Non-pigmented ciliary epithelial cell (primary cell): ENCODE data around the gene GRM7.

Source experiments
- DNase-seq: peaks from one replicate; pipeline ENCODE4 v3.0.0-alpha.2; 2010; ENCODE audit warnings: low read depth

GRM7 gene

DNA sequence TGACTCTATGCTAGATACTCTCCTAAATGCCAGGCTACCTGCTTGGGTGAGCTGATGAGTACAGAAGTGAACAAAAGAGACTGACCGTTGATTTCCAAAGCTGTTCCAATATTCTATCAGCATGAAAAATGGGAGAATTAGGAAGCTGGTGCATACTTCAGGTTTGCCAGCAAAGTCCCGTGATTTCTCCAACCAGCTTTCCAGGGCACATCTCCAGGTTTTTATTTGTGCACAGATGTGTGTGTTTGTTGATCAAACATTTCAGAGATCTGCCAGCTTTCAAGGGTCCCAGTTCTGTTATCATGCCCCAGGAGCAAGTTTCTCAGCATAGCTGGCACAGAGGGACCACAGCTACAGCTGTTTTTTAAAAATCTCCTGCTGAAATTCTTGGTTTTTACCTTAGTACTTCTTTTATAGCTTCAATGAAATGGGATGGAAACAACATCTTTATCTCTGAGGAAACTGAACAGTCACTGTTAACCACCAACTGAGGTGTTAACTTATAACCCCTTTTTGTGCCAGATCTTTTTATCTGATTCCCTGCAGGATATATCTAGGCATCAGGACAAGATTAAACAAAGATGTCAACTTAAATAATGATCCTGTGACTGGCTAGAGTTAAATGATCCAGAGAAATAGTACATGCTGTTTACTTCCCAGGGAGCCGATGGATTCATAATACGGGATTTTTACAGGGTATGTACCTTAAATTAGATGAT lies 380.8 kb downstream of the GRM7 start:
- DNase-seq: no peak

DNA sequence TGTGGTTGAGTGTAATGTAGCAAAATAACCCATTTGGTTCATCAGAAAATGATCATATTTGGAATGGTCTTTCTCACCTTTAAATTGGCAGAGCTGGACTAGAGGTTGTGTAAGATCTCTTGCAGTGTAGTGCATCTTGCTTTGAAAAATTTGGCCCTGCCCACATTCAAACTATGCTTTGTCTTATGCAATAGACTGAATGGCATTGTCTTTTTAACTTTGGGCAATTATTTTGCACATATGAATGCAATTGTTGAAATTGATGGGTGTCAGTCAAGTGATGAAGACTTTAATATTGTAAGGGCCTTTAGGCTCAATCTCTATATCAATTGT lies 381.4 kb downstream of the GRM7 start:
- no peak for DNase-seq

DNA sequence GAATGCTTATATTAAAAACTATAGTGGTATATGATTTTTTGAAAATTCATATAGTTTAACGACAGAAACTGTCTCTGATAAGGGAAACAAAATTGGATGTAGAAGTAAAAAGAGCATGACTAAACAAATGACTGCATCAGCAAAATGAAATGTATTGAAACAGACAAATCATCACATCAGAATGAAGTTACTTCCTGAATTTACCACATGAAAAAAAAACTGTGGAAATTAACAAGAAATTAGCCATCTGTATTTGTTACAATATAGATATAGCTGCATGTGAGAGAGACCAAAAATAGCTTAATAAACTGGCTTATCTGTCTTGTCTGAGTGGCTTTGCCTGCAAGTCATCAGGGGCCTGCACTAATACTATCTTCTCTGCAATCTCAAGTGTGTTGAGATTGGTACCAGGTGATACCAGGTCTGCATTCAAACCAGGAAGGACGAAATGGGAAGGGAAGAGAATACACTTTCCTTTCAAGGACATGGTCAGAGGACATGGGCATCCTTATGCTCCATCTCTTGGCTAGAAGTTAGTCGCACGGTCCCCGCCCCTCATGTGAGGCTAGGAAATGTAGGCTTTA lies 388.7 kb downstream of the GRM7 start:
- DNase-seq: no peak

DNA sequence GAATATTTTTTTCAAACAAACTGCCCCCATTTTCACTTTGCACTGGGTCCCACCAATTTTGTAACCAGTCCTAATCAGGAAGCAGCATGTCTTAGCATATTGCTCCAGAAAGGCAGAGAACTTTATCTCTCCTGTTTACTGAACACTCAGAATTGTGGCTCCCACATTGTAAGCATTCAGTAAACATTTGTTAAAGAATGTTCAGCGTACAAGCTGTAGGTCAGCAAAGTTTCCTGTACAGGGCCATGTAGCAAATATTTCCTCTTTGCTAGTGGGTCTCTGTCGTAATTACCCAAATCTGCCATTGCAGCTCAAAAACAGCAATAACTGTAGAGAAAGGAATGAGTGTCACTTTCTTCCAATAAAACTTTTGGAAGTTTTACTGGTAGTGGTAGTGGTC lies 393.3 kb downstream of the GRM7 start:
- DNase-seq: no peak

DNA sequence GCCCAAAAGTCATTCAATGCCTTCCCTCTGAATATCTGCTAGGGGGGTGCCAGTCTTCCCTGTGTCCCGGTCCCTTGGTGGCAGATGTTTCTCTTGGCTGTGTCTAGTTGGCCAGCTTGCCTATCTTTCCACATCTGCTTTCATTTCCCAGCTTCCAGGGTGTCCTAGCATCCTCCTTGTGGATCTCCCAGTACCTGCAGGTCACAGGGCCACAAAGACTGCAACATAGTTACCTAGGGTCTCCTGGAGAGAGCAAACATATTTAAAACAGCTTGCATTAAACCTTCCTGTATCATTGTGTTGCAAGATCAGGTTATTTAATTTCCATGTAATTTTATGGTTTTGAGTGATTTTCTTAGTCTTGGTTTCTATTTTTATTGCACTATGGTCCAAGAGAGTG lies 400.1 kb downstream of the GRM7 start:
- DNase-seq: no peak

DNA sequence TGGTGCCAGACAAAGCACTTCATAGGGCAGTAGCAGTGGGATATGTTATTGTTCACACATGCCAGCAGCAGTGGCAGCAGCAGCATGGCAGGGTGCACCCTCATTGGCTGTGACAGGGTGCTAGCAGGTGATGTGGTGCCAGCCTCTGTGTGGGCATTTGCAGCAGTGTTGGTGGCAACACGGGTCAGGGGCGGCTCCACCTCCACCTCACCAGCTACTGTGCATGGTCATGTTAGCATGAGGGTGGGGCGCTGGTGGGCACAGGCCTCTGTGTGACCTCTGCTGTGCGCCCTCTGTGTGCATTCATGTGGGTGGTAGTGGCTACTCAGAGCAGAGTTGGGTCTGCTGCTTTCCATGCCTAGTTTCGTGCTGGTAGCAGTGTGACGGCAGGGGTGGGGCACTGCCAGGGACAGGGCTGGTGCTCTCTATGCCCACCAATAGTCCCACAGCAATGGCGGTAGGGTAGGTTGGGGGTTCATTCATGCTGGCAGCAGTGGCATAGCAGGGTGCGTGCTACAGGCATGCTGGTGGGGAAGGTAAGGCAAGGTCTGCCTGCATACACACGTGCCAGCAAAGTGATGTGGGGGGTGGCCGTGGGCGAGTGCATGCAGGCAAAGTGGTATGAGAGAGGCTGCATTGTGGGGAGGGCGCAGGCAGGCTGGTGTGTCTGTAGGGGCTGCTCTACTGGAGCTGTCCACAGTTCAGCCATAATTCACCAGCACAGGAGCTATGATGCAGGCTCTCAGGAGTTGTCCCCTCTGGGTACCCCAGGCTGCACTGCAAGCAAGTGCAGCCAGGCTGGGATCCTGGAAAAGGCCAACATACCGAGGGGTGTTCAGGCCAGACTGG lies 402.7 kb downstream of the GRM7 start:
- DNase-seq: no peak

DNA sequence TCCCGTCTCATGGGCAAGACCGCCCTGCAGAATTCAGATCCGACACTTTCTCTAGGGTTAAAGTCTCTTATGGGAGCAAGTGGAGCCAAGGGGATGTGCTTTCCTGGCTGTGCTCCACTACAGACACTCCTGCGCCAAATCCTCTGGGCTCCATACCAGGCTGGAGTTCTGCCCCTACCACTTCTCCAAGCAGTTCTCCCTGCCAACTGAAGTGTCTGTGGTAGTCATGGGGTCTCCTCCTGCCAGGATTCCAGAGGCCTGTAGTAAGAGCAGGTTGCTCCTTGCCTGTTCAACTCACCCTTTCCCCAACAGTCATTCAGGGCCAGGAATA lies 403.2 kb downstream of the GRM7 start:
- no peak for DNase-seq

DNA sequence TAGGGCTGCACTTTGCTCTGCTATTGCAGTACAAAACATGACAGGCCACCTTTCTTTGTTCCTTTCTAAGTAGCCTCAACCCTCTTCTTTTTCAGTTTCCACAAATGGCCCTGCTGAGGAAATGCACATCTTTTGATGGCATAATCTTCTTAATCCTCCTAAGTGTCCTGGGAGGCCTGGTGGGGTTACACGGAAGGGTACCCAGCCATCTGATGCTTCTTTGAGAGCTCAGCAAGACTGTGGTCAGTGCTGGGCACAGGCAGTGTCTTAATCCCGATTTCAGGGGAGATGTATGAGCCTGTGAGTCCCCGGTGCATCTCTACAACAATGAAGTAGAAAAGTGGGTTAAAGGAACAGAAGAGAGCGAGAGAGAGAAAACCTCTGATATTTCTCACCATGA lies 404.8 kb downstream of the GRM7 start:
- no peak for DNase-seq

DNA sequence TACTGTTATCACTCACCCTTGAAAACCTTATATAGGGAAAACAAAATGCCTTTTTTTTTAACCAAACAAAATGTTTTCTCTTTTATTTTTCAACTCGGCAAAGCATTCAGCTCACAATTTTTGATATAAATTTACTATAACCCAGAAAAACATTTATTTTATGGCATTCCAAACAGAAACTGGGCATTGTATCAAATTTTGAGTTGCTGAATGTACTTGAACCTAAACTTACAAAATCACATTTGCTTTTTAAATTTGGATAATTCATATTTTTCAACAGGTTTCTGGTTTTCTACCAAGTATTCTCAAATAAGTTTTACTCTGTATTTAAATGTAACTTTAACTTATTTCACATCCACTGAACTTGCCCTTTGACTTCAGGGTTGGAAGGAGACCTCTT lies 405.6 kb downstream of the GRM7 start:
- DNase-seq: no peak

DNA sequence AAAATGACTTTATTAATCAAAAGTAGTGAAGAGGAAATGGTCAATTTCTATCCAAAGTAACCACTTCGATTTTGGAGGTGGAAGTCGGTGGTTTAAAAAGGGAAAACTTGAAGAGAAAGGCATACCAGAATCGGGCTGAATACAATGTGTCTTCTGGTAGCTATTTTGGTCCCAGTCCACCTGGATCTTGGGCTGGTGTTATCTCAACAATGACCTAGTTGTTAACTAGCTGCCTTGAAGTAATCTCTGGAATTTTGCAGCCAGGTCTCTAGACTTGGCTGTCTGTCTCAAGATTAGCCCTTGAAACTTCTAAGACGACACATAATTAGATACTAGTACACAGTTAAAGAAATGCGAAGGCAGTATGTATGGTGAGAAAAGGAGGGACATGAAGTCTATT lies 409.8 kb downstream of the GRM7 start:
- DNase-seq: no peak

DNA sequence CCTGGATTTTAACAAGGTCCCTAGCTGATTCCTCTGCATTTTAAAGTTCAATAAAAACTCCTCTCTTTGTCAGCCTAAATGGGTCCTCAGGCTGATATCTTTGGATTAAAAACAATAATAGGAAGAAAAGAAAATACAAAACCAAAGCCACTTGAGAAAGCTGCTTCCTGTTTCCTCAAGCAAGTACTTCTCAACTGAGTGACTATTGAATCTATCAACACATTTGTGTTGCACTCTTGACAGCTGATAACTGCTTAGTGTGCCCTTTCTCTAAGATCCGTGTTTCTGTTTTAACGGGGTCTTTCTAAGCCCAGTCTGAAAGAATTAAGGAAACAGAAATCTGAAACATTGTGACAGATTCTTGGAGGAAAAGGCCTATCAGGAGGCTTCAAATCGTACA lies 410.7 kb downstream of the GRM7 start:
- no peak for DNase-seq

DNA sequence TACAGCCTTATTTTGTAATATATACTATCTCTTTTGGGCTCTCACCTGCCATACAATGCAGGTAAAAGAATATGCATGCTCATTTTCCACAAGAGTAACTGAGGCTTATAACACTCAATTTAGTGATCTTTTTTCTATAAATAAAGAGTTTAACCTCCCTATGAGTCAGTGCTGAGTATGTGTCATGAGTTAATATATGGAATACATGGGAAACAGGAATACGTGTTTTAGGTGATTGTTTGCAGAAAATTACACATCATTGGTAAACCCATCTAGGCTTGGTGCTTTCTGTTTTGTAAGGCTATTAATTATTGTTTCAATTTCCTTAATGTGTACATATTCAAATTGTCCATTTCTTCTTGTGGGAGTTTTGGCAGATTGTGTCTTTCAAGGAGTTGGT lies 411.3 kb downstream of the GRM7 start:
- no peak for DNase-seq

DNA sequence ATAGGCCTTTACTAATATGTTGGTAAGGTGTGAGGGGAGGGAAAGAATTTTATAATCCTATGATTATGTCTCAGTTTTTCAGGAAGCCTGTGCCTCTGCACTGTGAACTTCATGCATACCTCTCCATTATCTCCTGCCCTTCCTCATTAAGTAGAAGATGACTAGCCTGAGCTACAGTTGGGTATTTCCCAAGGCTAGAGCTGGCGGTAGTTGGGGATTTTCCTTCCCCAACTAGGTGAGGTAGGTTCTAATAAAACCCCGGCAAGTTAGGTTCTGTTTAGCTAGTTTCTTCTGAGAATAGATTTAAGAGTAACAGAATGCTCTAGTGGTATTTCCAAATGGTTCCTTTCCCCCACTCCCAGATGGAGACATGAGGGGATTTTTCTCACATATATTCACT lies 414.5 kb downstream of the GRM7 start:
- DNase-seq: no peak

DNA sequence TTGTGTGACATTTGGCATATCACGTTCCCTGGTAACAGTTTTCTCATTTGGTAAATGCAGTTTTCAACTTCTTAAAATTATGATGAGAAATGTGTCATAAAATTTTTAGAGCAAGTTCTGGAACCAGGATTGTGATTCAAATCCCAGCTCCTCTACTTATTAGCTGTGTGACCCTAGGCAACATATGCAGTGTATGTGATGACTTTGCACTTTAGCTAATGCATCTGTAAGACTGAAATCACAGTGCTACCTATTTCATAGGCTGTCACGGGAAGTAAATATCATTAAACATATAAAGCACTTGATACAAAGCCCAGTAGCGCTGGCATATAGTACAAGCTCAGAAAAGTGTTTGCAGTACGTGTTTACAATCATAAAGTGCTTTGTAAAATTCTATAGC lies 419.4 kb downstream of the GRM7 start:
- no peak for DNase-seq

DNA sequence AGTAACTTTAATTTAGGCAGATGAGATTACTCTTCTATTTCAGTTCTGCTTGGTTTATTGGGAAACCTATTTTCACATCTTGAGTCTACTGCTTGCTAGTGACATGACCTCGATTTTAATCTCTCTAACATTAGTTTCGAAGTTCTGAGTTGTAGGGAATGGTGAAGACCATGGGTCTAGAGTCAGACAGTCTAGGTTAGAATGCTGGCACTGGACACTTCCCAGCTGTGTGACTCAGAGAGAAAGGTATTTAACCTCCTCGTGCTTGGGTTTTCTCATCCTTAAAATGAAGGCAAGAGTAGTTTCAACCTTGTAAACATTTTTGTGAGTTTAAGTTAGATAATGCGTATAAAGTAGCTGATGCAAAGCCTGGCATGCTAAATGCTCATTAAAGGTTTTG lies 422.1 kb downstream of the GRM7 start:
- DNase-seq: peak; percentile 6

DNA sequence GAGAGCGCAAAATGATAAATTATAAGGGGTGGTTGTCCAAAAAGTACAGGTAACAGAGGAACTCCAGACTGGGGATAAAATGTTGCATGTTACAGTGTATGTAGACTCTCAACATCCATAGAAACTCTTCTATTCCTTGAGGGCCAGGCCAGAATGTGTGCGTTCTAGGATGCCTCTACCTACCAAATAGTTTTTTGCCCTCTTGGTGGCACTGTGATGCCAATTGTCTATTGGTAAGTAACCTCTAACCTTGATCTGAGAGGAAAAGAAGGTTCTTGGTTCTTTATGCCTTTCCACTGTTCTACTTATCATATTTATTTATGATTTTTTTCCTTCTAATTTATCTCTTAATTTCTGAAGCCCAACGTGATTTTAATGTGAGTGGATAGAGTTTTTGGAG lies 424.6 kb downstream of the GRM7 start:
- DNase-seq: no peak

DNA sequence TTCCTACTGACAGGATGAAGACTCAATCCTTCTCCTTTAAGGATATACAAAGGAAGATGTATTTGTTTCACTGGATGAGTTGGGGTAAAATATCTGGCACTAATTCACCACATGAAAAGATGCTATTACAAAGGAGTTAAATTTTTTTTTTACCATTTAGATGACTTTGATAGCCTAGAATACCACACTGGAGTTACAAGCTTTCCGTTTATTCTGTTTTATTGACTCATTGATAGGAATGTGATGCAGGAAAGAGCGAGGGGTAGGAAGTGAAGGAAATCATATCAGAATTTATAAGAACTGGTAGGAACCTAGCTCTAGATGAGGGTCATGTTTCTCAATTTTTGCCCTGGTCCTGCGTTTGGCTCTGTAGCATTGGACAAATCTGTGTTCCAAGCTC lies 427.2 kb downstream of the GRM7 start:
- DNase-seq: no peak

DNA sequence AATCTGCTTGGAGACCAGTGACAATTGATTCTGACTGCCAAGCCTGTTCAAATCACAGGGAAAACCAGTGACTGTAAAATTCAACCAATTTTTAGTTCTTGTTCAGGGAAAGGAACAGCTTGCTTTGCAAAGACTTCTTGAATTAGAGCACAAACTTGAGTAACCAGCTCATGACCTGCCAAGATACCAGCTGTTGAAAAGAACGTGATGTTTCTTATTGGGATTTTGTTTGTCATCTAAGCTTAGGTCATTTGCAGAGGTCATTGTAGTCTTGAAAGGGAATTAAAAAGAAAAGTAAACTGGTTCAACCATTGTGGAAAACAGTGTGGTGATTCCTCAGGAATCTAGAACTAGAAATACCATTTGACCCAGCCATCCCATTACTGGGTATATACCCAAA lies 428.2 kb downstream of the GRM7 start:
- DNase-seq: no peak

DNA sequence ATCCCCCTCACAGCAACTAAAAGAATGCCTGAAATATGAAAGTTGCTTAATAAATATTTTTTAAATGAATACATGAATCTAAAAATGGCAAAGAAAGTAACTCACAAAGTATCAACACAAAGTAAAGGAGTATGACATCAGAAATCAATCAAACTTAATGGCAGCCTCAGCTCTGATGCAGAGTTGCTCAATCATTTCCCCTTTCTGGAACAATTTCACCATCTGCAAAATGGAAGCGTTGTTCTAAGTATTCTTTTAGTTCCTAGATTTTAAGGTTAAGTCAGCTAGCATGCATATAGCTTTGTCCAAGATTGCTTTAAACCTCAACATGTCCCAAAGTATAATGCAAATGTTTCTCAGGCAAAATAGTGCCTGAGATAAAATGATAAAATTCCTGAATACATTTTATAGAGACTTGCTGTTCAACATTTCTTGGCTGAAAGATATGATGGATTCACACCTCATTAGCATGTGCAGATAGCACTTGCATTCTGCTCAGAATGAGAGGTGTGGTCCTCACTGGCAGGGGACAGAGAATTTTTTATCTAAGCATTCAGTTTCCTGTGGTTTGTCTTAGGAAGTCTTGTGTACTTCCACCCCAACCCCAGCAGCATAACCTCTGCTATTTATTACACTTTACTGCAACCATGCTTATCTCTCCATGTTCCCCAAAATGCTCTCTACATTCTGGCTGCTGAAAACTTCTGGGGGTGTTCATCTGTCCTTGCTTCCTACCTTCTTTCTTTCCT lies 429.3 kb downstream of the GRM7 start:
- no peak for DNase-seq

DNA sequence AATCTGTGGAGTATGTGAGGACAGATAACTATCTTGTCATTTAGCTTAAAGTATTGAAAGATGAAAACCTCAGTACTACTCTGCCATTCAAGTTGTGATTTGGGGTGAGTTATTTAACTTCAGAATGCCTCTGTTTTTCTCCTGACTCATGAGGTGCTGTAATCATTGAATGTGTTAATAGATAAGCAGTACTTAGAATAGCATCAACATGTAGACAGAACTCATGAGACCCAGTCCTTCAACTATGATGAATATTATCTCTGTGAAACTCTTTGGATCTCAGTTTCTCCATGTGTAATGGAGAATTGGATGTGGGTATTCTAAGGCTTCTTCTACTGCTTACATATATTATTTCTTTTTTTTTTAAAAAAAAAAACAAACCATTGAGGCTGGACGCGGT lies 431.4 kb downstream of the GRM7 start:
- DNase-seq: no peak

DNA sequence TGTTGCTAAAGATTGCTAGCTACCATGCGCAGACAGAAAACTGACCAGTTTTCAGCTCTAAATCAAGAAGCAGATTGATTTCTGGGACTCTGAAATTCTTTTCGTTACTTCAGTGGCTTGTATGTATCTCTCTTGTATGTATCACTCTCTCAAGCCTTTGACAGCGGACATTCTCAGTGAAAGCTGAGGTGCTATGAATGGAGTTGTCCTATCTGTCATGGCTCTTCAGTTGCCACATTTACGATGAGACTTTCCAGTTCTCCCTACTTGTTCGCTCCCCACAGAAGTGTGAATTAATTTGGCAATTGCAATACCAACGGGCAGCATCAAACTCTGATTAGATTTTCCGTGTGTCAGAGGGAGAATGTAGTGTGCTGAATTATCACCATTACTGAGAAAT lies 432.4 kb downstream of the GRM7 start:
- DNase-seq: no peak

DNA sequence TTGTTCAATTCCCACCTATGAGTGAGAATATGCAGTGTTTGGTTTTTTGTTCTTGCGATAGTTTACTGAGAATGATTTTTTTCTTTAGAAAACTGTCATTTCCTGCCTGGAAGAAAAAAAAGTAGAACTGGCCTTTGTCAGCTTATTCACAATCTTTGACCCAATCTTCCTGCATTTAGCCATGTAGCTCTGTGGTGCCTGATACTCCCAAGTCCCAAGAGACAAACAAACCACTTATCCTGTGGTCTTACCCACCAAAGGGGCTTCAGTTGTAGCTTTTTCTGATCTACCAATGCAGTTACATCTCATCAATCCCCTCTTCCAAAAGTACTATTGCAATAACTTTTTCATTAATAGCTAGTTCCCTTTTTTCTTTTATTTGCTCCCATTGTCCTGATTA lies 444.6 kb downstream of the GRM7 start:
- DNase-seq: no peak

DNA sequence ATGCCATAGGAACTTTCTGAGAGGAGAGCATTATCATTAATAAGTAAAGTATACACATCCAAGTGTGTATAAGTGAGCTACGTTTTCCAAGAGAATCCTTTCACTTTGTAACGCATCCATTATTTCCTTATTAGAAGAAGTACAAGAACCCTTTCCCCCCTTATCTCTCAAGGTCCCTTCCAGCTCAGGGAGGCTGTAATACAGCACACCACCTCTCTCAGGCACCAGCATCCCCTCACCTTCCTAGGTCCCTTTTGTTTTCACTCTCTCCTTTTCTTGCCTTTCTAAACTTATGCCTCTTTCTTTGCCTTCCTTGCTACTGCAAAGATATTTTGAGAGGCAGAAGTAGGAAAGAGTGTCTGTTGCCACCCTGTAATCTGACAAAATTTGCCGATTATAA lies 446.0 kb downstream of the GRM7 start:
- no peak for DNase-seq
